ENCODE results near the gene FIGNL2.
"Not testable (repeated sequence)": the region's sequence is repeated elsewhere in the genome, so short reads cannot be mapped to it uniquely, and the experiment has no call there.

Gene FIGNL2, protein sequence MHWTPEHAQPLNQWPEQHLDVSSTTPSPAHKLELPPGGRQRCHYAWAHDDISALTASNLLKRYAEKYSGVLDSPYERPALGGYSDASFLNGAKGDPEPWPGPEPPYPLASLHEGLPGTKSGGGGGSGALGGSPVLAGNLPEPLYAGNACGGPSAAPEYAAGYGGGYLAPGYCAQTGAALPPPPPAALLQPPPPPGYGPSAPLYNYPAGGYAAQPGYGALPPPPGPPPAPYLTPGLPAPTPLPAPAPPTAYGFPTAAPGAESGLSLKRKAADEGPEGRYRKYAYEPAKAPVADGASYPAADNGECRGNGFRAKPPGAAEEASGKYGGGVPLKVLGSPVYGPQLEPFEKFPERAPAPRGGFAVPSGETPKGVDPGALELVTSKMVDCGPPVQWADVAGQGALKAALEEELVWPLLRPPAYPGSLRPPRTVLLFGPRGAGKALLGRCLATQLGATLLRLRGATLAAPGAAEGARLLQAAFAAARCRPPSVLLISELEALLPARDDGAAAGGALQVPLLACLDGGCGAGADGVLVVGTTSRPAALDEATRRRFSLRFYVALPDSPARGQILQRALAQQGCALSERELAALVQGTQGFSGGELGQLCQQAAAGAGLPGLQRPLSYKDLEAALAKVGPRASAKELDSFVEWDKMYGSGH

DNA sequence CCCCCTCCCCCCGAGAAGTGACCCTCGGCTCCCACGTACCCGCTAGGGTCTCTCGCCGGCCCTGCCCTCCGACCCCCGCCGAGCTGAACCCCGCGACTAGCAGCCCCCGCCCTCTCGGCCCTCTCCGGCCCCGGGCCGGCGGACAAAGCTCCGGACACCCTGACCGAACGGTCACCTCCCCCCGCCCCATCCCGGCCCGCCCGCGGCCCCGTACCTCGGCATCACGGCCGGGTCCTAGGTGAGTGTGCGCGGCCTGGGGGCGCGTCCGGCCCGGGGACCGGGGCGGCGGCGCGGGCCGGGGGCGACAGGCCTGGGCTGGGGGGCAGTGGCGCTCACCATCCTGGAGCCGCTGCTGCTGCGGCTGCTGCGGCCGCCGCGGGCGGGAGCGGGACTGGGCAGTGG, at the start of gene FIGNL2:
FIGNL2 (minus strand) TSS at position 393 of the 402 bp plus-strand sequence. CDS start 26,305 bp downstream, outside the sequence.
- no peak for DNase-seq

DNA sequence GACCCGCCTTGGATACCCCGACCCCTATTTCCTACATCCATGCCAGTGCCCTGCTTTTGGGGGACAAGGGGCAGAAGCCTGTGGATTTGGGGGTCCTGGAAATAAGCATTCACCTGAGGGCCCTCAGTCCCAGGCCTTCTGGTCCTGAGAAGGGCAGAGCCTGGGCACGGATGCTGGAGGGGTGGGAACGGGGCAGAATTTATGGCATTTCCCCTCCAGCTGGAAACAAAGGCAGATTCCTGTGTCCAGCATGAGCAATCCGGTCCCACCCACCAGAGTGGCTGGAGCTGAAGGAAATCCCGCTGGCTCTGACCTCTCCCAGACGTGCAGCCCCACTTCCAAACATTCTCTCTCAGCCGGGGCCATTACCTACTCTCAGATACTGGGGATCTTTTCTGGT, 48.7 kb upstream of the FIGNL2 start:
- no peak for DNase-seq

DNA sequence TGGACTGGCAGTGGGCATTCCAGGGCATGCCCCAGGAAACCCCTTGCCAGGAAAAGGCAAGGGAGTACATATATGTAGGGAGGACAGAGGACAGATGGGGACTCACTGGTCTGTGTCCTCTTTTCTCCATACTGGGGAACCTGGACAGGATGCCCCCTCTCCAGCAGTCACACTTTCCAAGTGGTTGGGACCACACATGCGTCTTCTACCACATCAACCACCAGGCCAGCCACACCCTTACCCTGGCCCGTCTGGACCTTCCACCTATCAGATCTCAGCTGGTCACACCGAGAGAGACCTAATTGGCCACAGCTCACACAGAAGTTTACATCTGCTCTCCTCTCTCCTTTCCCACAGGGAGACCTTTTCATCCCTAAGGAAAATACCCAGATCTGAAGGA, 47.7 kb upstream of the FIGNL2 start:
- DNase-seq = no peak

DNA sequence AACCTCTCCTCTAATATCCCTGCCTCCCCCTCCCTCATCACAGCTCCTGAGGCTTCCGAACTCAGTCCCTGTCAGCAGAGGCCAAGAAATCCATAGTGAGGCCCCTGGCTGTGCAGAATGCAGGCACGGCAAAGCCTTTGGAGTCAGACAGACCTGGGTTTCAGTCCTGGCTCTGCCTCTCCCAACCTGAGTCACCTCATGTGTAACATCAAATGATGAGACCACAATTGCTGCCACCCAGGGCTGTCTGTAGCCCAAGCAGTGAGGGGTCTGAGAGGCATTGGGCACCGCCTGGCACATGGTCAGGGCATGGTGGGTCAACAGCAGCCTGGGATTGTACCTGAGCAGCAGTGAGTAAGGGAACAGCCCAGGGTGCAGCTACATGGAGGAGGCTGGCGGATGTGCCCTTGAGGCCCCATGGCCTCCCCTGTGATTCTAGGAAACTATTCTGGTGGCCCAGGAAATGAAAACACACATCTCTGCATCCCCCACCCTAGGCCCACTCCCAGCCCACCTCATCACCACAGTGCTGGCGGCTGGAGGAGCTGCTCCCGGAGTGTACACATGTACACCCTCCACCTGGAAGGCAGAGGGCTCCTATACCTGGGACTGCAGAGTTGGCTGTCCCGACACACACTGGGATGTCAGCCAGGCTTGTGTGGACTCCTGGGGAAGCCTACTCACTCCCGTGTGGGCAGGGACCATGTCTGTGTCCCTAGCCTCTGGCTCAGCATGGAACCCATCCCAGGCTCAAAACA, 47.0 kb upstream of the FIGNL2 start:
- DNase-seq = no peak

DNA sequence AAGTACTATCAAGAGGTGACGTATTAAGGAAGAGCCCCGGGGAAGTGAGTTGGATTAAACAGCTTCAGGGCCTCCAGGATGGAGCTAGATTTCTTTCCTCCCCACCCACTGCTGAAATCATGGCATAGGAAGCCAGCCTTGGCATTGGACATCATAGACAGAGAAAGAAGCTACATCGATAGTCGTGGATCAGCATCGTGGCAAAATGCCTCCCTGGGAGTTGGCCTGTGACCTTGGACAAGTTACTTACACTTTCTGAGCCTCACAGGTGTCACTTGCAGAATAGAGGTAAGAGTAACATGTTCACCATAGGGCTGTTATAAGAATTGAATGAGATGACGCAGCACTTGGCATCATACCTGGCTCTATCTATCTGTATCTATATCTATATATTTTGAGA, 45.3 kb upstream of the FIGNL2 start:
- no peak for DNase-seq

- DNase-seq = no peak
Observed at GRCh38 chr12:51891843-51892242, 43.3 kb upstream of the FIGNL2 start.

GRCh38 chr12:51890511-51891171, 42.1 kb upstream of the FIGNL2 start:
- no peak for DNase-seq

GRCh38 chr12:51890133-51890464, 41.6 kb upstream of the FIGNL2 start:
- no peak for DNase-seq

DNA sequence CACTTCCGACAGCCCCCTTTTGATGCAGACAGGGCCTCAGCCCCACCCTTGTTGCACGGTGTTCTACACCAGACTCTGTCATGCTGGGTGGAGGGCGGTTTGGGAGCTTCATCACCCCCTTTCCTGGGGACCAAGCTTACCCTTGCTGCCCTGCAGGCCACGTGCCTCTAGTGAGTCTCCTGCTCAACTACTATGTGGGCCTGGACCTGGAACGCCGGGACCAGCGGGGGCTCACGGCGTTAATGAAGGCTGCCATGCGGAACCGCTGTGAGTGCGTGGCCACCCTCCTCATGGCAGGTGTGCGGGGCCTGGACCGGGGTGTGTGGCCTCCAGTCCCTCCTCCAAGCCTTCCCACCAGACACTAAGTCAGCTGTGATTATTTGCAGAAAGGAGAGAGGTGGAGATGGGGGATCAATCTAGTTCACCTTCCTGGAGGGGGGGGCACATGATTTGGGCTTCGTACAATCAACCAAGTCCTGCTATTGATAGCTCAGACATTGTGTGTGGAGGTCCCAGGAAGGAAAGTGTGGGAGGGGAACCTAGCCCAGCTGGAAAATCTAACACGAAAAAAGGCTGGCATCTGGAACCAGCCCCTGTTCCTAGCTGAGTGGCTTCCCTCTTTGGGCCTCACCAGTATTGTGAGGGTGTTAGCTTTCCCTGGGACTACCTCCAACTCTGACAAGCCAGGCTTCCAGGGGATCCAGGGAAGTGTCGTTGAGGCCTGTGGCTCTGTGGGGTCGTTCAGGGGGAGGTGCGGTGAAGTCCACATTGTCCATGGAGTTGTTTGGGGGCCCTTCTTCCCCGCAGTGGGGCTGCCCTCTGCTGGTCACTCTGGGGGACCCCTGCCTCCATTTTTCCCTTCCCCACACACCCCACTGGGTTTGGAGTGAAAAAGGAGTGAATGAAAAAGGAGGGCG, 41.0 kb upstream of the FIGNL2 start:
- DNase-seq = no peak

DNA sequence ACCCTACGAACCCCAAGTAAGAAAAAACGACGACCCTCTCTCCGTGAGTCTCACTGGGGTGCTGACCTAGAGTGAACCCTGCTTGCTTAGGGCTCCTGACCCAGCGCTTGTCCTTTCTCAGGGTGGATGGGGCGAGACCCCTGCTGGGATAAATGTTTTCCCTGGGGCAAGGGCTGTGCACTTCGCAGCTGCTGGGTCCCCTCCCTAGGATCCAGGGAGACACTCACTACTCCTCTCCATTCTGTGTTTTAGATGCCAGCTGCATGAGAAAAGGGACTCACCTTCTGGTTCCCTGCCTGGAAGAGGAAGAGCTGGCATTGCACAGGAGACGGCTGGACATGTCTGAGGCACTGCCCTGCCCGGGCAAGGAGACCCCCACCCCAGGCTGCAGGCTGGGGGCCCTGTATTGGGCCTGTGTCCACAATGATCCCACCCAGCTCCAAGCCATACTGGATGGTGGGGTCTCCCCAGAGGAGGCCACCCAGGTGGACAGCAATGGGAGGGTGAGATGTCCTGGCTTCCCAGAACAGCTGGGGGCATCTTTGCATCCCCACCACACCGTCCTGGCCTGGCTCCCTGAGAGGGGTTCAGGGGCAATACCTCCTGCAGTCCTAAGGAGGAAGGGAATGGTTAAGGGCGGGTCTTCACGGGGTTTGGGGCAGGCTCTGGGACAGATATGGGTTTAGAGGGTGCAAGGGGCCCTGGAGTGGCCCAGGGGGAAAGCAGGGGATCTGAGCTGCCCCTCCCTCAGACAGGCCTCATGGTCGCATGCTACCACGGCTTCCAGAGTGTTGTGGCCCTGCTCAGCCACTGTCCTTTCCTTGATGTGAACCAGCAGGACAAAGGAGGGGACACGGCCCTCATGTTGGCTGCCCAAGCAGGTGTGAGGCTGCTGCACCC, 40.0 kb upstream of the FIGNL2 start:
- no peak for DNase-seq

DNA sequence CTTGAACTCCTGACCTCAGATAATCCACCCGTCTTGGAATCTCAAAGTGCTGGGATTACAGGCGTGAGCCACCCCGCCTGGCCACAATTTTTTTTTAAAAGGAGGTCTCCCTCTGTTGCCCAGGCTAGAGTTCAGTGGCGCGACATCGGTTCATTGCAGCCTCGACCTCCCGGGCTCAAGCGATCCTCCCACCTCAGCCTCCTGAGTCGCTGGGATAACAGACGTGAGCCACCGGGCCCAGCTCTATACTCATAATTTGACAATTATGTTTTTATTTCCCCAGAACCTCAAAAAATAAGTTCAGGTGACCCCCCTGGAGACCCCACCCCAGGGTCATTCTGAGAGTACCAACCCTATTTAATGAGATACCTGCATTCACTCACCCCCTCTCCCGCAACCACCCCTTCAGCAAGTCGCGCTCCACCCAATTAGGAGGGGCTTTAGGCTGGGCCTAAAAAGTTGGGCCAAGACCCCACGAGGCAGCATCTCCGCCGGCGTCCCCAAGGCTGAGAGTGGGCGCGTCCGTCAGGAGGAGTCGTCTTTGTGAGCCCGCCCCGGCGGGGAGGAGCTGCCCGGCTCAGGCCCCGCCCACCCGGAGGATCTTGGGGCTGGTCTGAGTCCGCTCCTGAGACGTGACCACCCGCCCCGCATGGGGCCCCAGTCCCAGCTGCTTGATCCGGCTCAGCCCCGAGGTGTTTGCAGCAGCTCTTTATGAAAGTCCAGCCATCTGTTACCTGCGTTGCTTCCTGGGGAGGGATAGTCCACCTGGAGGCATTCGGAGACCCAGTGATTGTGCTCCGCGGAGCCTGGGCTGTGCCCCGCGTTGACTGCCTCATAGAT, 39.2 kb upstream of the FIGNL2 start, which contains the start of gene ANKRD33:
ANKRD33 (plus strand) TSS at position 628 of the 840 bp plus-strand sequence; CDS start at position 712, 84 bp downstream.
- DNase-seq = peak; percentile 36 to 39

DNA sequence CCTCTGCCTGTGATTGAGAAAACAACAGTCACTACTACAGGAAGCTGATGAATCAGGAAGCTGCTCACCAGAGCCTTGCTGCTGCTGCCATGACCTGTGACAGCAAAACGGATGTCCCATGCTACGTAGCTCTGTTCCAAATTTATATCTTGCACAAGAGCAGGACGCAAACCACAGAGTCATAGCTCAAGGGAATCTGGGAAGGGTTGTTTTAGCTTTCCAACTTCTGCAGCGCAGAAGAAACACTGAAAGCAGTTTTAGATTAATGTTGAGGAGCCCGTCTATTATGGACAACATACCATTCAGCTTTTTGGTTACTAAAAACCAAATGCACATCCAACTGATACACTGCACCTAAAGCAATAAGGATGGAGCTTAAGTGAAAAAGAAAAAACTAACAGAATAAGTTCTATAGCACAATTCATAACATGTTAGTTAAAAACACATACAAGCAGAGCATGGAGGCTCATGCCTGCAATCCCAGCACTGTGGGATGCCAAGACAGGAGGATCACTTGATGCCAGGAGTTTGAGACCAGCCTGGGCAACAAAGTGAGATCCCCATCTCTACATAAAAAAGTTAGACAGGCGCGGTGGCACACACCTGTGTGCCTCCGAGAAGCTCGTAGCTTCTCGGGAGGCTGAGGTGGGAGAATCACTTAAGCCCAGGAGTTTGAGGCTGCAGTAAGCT, 37.6 kb upstream of the FIGNL2 start:
- peak; percentile 43 to 55 for DNase-seq

DNA sequence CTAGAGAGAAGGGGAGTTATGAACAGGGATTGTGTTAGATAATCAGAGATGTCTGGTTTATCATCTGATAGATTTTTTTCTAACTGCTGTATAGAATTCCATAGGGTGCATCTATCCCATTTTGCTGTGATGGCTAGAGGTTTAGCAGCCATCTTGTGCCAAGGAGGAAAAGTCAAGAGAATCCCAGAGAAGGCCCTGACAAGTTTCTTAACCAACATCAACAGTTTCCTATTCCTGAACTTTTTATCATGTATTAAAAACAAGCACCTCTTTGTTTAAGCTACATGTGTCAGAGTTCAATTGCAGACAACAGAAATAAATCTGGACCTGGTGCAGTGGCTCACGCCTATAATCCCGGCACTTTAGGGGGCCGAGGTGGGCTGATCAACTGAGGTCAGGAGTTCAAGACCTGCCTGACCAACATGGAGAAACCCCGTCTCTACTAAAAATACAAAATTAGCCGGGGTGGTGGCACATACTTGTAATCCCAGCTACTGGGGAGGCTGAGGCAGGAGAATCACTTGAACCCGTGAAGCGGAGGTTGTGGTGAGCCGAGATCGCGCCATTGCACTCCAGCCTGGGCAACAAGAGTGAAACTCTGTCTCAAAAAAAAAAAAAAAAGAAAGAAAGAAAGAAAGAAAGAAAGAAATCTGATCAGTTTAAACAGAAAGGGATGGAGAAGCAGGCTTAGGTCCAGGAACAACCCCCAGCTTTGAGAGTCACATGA, 36.9 kb upstream of the FIGNL2 start:
- DNase-seq = not testable (repeated sequence)

DNA sequence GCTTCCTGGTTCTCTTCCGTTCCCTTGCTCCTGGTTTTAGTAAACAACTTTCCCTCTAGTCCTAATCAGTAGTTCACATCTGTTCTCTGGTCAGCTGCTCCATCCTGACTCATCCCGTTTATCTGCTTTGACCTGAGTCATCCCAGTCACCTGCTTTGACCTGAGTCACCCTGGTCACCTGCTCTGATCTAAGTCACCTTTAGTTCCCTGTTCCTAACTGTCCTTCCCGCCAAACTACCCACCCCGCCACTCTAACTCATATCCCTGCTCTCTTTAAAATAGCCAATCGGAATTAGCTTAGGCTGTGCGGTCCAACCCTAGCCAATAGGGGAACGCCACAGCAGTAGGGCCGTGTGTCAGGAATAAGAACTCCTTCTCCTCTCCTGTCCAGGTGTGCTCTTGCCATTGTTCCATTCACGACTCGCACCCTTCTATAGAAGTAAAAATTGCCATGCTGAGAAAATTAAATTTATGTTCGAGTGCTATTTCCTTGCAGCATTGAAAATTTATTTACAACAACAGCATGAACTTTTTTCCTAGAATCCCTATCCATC, 36.2 kb upstream of the FIGNL2 start:
- no peak for DNase-seq

- no peak for DNase-seq
Observed at GRCh38 chr12:51883998-51884675, 35.6 kb upstream of the FIGNL2 start.

DNA sequence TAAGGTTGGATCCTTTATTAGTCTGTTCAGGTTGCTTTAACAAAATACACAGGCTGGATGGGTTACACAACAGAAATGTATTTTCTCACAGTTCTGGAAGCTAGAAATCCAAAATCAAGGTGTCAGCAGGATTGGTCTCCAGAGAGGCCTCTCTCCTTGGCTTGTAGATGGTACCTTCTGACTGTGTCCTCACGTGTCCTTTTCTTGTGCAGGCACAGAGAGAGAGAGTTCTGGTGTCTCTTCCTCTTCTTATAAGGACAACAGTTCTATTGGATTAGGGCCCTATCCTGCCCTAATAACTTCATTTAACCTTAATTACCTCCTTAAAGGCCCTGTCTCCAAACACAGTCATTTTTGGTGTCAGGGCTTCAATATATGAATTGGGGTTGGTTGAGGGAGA, 34.8 kb upstream of the FIGNL2 start:
- DNase-seq = no peak

GRCh38 chr12:51879102-51879501, 30.6 kb upstream of the FIGNL2 start:
- no peak for DNase-seq

- DNase-seq = no peak
Observed at GRCh38 chr12:51874486-51874885, 26.0 kb upstream of the FIGNL2 start.

Measured in activated T-cell treated with anti-CD3 and anti-CD28 coated beads, Interleukin-2, amount 50 U/mL, for 48 hours (primary cell).